ENCODE measurements around the gene OPCML. TPM values are rescaled to one million over a fixed set of nuclear protein-coding genes. Genes with fewer than 3 reads are reported as not detected.

OPCML gene
- total and polyA plus RNA-seq, 4 donors, result under 0.01 to 0.01 TPM; not detected in 2

GRCh38 chr11:133520707-133521106, 11.6 kb downstream of the OPCML start (continued):
- no peak for TF ChIP-seq CTCF (IDR thresholded peaks at IDR 0.05; ENCODE audit: low read depth, low read length, missing input control)

GRCh38 chr11:133519560-133519959, 12.7 kb downstream of the OPCML start:
- no peaks in the 10 kb centered on the region for H3K9me3 ChIP-seq (ENCODE audit: control insufficient read depth in 4 of 4, low read length in 3 of 4)
- no peak overlapping the region for H3K27ac ChIP-seq (ENCODE audit: low read depth in 1 of 2, low read length in 2 of 2)
- no peak overlapping the region for H3K4me3 ChIP-seq (ENCODE audit: low read depth in 1 of 3, low read length in 3 of 3)
- H3K4me1 ChIP-seq (ENCODE audit: control insufficient read depth in 4 of 4, insufficient read depth in 4 of 4, low read length in 3 of 4), result peaks cover 10 to 34% (median 26%) of the 10 kb centered on the region in 4 donors
- no peaks in the 10 kb centered on the region for H3K27me3 ChIP-seq (ENCODE audit: control insufficient read depth in 4 of 4, insufficient read depth in 4 of 4, low read length in 3 of 4)
- DNase-seq (ENCODE audit: low spot score), result no peak
- no peaks in the 10 kb centered on the region for H3K36me3 ChIP-seq (ENCODE audit: control insufficient read depth in 4 of 4, insufficient read depth in 3 of 4, low read depth in 1 of 4, low read length in 3 of 4)
- H3K9ac ChIP-seq (ENCODE audit: low read depth in 1 of 2, low read length in 2 of 2), result no peak overlapping the region
- no peak for TF ChIP-seq EGR1 (IDR thresholded peaks at IDR 0.05; ENCODE audit: low read depth in 2 of 2)
- TF ChIP-seq FOXA2 (IDR thresholded peaks at IDR 0.05), result no peak
- TF ChIP-seq RXRA (IDR thresholded peaks at IDR 0.05), result no peak
- TF ChIP-seq CTCF (IDR thresholded peaks at IDR 0.05; ENCODE audit: low read depth, low read length, missing input control), result no peak
- no peak for TF ChIP-seq YY1 (IDR thresholded peaks at IDR 0.05)
- TF ChIP-seq NR2F2 (IDR thresholded peaks at IDR 0.05), result no peak
- no peak for TF ChIP-seq JUND (IDR thresholded peaks at IDR 0.05)
- no peak for TF ChIP-seq SP1 (IDR thresholded peaks at IDR 0.05)
- no peak for TF ChIP-seq FOXA1 (IDR thresholded peaks at IDR 0.05)
- TF ChIP-seq GABPA (IDR thresholded peaks at IDR 0.05 in 1 of 2, conservative IDR thresholded peaks at IDR 0.05 in 1 of 2), result no peak
- no peak for TF ChIP-seq TAF1 (conservative IDR thresholded peaks at IDR 0.05)
- TF ChIP-seq MAX (IDR thresholded peaks at IDR 0.05), result no peak
- 87% methylated on average over 3 of the region's 3 CpGs for WGBS

GRCh38 chr11:133518702-133519264, 13.5 kb downstream of the OPCML start:
- H3K9me3 ChIP-seq (ENCODE audit: control insufficient read depth in 4 of 4, low read length in 3 of 4), result no peaks in the 10 kb centered on the region
- no peak for DNase-seq (ENCODE audit: low spot score)
- H3K4me1 ChIP-seq (ENCODE audit: control insufficient read depth in 4 of 4, insufficient read depth in 4 of 4, low read length in 3 of 4), result peaks cover 10 to 34% (median 26%) of the 10 kb centered on the region in 4 donors
- H3K27ac ChIP-seq (ENCODE audit: low read depth in 1 of 2, low read length in 2 of 2), result no peak overlapping the region
- H3K9ac ChIP-seq (ENCODE audit: low read depth in 1 of 2, low read length in 2 of 2), result no peak overlapping the region
- H3K4me3 ChIP-seq (ENCODE audit: low read depth in 1 of 3, low read length in 3 of 3), result no peak overlapping the region
- no peak for TF ChIP-seq GABPA (IDR thresholded peaks at IDR 0.05 in 1 of 2, conservative IDR thresholded peaks at IDR 0.05 in 1 of 2)
- TF ChIP-seq EGR1 (IDR thresholded peaks at IDR 0.05; ENCODE audit: low read depth in 2 of 2), result no peak
- no peak for TF ChIP-seq CTCF (IDR thresholded peaks at IDR 0.05; ENCODE audit: low read depth, low read length, missing input control)
- no peak for TF ChIP-seq RXRA (IDR thresholded peaks at IDR 0.05)
- no peak for TF ChIP-seq TAF1 (conservative IDR thresholded peaks at IDR 0.05)
- TF ChIP-seq ATF3 (IDR thresholded peaks at IDR 0.05), result no peak
- TF ChIP-seq JUND (IDR thresholded peaks at IDR 0.05), result no peak
- no peak for TF ChIP-seq FOXA1 (IDR thresholded peaks at IDR 0.05)
- no peak for TF ChIP-seq RAD21 (IDR thresholded peaks at IDR 0.05)
- no peak for TF ChIP-seq HNF4G (IDR thresholded peaks at IDR 0.05)
- no peak for TF ChIP-seq NR2F2 (IDR thresholded peaks at IDR 0.05)
- WGBS, result 75% methylated on average over 7 of the region's 7 CpGs
- H3K36me3 ChIP-seq (ENCODE audit: control insufficient read depth in 4 of 4, insufficient read depth in 3 of 4, low read depth in 1 of 4, low read length in 3 of 4), result no peaks in the 10 kb centered on the region
- H3K27me3 ChIP-seq (ENCODE audit: control insufficient read depth in 4 of 4, insufficient read depth in 4 of 4, low read length in 3 of 4), result no peaks in the 10 kb centered on the region
